Measurements from ENCODE around the gene ISM1.

- no peak for TF ChIP-seq POLR2A (IDR thresholded peaks at IDR 0.05; ENCODE audit: insufficient read depth in 1 of 2, low read depth in 2 of 2, low read length in 2 of 2)
- no peak for TF ChIP-seq POLR2AphosphoS5 (IDR thresholded peaks at IDR 0.05; ENCODE audit: low read depth, low read length)
- no peak for TF ChIP-seq XBP1 (CRISPR knock-in tag; IDR thresholded peaks at IDR 0.05)
- TF ChIP-seq TAF1 (CRISPR knock-in tag; IDR thresholded peaks at IDR 0.05) = no peak
- TF ChIP-seq CTCF (CRISPR knock-in tag; IDR thresholded peaks at IDR 0.05) = no peak
- TF ChIP-seq ZGPAT (CRISPR knock-in tag; IDR thresholded peaks at IDR 0.05) = no peak
- TF ChIP-seq PHF21A (CRISPR knock-in tag; IDR thresholded peaks at IDR 0.05) = no peak
These were observed 47.9 kb downstream of the ISM1 start for GRCh38 chr20:13268953-13269352.

Measured in HepG2 (cell line).